Ammon's horn (tissue), 1 donor: ENCODE data around the gene SMAD2.
"Not testable (repeated sequence)": the region's sequence is repeated elsewhere in the genome, so short reads cannot be mapped to it uniquely, and the experiment has no call there.

Experiments used
- DNase-seq: peaks from one replicate; pipeline ENCODE4 v3.0.0-alpha.2; 2016; ENCODE audit warnings: low spot score

SMAD2 gene

DNA sequence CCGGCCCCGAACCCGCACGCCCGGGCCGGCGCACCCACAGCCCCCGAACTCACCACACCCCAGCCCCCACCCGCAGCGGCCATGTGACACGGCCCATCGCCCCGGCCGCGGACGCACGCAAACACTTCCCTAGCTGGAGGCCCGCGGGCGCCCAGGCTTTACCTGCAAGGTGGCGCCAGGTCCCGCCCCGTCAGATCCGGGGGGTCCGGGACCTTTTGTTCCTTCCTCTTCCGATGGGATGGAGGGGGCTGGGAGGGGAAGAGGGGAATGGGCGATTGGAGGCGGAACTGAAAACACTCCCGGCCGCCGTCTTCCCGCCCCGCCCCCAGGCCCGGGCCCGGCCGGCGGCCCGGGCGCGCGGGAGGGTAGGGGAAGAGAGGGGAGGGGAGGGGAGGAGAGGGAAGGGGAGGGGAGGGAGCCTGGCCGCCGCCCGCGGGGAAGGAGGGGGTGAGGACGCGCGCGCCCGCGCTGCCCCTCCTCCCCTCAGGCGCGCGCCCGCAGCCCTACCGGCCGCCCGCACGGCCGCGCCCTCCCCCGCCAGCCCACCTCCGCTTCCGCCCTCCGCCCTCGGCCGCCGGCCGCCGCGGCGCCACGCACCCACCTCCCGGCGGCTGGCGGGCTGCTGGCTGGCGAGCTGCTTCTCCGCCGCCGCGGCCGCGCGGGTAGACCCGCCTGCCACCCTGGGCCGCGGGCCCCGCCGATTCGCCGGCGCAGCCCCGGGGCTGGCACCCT is at the start of gene SMAD2:
Gene SMAD2 (minus strand): TSS at position 461 of the 732 bp plus-strand sequence. CDS start 33,903 bp downstream, outside the sequence.
- peak; percentile 89 for DNase-seq

GRCh38 chr18:47979611-47980200 is 49.2 kb upstream of the SMAD2 start:
- no peak for DNase-seq

DNA sequence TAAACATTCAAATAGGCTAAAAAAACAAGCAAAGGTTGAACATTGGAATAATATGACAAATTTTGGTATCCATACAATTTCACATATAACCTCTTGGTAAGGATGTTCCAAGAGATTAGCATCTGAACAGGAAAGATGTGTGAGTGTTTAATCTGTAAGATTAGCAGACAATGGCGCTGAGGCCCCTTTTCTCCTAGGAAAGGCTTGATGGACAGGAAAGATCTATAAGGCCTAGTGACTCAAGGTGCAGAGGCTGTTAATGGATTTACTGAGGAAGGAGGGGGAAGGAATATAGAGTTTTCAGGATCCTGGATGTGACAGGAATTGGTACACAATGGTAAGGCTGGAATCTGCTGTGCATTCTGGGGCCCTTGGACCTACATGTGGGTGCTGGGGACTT is 48.1 kb upstream of the SMAD2 start:
- DNase-seq: no peak

GRCh38 chr18:47978141-47978540 is 47.7 kb upstream of the SMAD2 start:
- DNase-seq: no peak

DNA sequence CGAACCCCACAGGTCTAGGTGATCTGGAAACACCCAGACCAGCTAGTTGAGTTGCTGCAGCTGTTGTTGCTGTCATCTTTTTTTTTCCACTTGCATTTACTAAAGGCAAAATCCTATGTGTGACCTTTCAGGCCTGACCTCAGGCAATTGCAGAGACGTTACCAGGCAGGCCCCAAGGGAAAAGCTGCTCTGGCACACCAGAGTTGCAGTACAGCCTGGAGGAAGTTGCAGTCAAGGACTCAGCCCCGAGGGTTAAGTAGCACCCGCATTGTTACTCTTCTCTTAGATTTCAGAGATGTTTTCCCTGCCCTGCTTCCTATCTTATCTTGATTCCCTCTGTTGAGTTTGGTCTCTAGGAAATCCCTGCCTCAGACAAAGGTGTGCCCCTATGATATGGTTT is 45.2 kb upstream of the SMAD2 start:
- DNase-seq: no peak

DNA sequence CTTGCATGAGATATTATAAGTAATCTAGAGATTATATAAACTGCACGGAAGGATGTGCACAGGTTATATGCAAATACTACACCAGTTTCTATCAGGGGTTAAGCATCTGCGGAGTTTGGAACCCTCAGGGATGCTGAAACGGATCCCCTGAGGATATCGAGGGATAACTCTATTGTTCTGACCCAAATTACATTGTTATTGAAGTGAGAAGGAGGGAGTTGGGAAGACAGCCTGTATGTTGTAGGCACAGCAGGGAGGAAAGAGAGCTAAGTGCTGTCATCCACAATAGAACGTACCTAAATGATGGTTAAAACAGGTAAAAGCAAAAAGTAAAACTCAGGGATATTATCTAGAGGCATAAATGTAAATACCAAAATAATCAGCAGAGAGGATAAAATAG is 44.6 kb upstream of the SMAD2 start:
- DNase-seq: no peak

- no peak for DNase-seq
These were observed 40.4 kb upstream of the SMAD2 start for GRCh38 chr18:47970664-47971531.

GRCh38 chr18:47969816-47970215 is 39.4 kb upstream of the SMAD2 start:
- no peak for DNase-seq

DNA sequence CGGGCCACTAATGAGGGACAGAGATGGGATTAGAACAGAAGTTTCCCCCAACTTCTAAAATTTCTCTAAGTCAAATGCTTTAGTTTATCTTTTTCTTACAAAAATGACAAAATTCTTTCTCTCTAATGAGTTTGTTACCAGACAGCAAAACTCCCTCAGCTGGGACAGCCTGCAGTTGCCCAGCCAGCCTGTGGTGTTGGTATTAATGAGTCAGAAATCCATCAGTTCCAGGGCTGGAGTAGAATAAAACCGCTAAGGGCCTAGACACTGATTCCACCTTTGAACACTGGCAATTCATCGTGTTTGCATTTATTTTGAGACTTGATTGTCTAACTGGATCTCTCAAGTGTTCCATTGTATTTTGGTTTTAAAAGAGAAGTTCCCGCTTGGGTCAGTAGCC is 38.3 kb upstream of the SMAD2 start:
- DNase-seq: no peak

GRCh38 chr18:47968006-47968676 is 37.7 kb upstream of the SMAD2 start:
- DNase-seq: no peak

DNA sequence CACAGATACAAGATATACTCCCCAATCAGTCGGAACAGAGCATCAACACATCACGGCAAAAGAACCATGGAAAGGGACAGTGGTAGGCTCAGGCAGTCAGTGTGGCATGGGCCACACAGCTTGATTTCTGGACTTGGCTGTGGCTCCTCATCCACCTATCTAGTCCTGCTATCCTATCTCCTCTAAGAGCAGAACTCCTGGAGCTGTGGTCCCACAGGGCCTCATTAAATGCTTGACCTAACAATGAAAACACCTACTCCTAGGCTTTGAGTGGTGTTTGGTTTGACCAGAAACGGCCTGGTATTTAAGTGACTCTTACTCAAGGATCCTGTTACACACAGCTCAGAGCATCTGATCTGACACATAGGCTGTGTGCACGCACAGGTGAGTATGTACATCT is 33.6 kb upstream of the SMAD2 start:
- no peak for DNase-seq

DNA sequence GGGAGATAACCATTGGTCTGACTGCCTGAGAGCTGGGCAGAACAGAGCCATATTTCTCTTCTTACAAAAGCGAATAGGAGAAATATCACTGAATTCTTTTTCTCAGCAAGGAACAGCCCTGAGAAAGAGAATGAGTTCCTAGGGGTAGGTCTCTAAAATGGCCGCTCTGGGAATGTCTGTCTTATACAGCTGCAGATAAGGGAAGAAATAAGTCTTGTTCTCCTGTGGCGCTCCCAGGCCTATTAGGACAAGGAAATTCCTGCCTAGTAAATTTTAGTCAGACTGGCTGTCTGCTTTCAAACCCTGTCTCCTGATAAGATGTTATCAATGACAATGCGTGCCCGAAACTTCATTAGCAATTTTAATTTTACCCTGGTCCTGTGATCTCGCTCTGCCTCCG is 30.5 kb upstream of the SMAD2 start:
- DNase-seq: not testable (repeated sequence)

GRCh38 chr18:47953471-47953931 is 23.0 kb upstream of the SMAD2 start:
- peak; percentile 71 for DNase-seq

- DNase-seq: no peak
These were observed 20.1 kb upstream of the SMAD2 start for GRCh38 chr18:47950511-47950910.

DNA sequence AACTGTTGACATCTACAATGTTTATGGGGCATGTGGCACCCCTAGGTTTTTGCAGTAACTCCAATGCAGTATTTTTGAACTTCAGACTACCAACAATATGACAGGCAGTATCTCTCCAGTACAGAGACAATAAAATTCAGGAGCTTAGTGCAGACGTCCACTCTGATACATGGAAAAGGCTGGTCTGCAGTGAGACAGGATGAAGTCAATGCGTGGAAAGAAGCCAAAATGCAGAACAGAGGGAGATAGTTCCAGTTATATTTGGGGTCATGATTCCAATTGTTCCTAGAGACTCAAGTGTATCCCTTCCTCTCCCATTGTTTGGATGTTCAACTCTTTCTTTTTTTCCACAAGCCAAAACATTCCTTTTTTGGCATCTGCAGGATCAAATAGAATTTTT is 18.7 kb upstream of the SMAD2 start:
- peak; percentile 18 for DNase-seq

- DNase-seq: no peak
These were observed 16.4 kb upstream of the SMAD2 start for GRCh38 chr18:47946889-47947288.

GRCh38 chr18:47944972-47945852 is 14.8 kb upstream of the SMAD2 start:
- no peak for DNase-seq

- no peak for DNase-seq
These were observed 6.5 kb upstream of the SMAD2 start for GRCh38 chr18:47936952-47937351.

GRCh38 chr18:47935321-47936055 is 5.0 kb upstream of the SMAD2 start:
- peak; percentile 38 for DNase-seq

DNA sequence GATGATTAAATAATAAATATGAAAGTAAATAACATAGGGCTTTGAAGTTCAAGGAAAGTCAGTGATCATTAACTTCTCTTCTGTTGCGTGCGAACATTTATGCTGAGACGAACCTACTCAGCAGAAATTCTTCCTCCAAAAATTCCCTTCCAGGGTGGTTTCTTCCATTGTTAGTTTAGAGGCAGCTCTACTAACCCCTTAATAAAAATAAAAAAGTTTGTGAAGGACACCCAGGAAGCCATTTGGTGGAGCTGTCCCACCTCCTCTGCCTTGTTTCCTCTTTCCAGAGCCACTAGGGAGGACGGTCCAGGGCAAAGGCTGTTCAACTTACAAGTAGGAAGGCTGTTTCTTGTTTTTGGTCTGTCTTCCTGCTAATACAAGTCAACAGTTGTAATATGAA is 2.1 kb upstream of the SMAD2 start:
- no peak for DNase-seq
